OCI-LY7 (cell line): ENCODE data around the gene NMRAL1. TPM values are rescaled to one million over a fixed set of nuclear protein-coding genes. Genes with fewer than 3 reads are reported as not detected.
A peak's percentile ranks its signal among the peaks of the same experiment; 100 is the strongest.

Source experiments
- BruUV-seq: library from RNA; stranded (reverse); fragments of 400-500 nt; replicated peaks from 2 replicates; lab custom pipeline; 2021; lab: Mats Ljungman, UMichigan
- CTCF ChIA-PET: fragments of 300-600 bp; sonication (Branson Sonifier 250); formaldehyde crosslinking; loops from one replicate; lab custom pipeline; 2022; ENCODE audit warnings: antibody characterized with exemption; ENCODE audit not compliant: unreplicated experiment; lab: Charles Lee
- POLR2A ChIA-PET: fragments of 300-600 bp; sonication (Branson Sonifier 250); formaldehyde crosslinking; loops from one replicate; lab custom pipeline; 2022; ENCODE audit warnings: antibody characterized with exemption; lab: Charles Lee
- DNase-seq: peaks from one replicate; pipeline ENCODE4 v3.0.0-alpha.2; 2015; ENCODE audit warnings: low spot score
- H2AFZ ChIP-seq: fragments of 200-600 bp; sonication (generic), shearing (Covaris generic); 2 replicates; pipeline ENCODE4 v1.6.1; 2014; ENCODE audit warnings: mild to moderate bottlenecking, antibody characterized with exemption, low read length, moderate library complexity
- H3K27ac ChIP-seq: fragments of 200-600 bp; sonication (generic); 2 replicates; pipeline ENCODE4 v1.5.1; 2014; ENCODE audit warnings: mixed run types, low read depth, mild to moderate bottlenecking, moderate library complexity, low read length, inconsistent platforms; ENCODE audit not compliant: poor library complexity, severe bottlenecking
- H3K36me3 ChIP-seq: fragments of 200-600 bp; sonication (generic); 2 replicates; pipeline ENCODE4 v1.6.1; 2014; ENCODE audit warnings: mild to moderate bottlenecking, antibody characterized with exemption, low read length, moderate library complexity, mixed read lengths; ENCODE audit not compliant: insufficient read depth
- H3K4me1 ChIP-seq: fragments of 200-600 bp; sonication (generic); 2 replicates; pipeline ENCODE4 v1.5.1; 2014; ENCODE audit warnings: mild to moderate bottlenecking, low read length; ENCODE audit not compliant: insufficient read depth, poor library complexity, severe bottlenecking
- H3K4me2 ChIP-seq: fragments of 200-600 bp; sonication (generic); 2 replicates; pipeline ENCODE4 v1.6.1; 2014; ENCODE audit warnings: mild to moderate bottlenecking, low read length
- H3K4me3 ChIP-seq: fragments of 200-600 bp; sonication (generic); 2 replicates; pipeline ENCODE4 v1.5.1; 2014; ENCODE audit warnings: mild to moderate bottlenecking, low read depth, low read length; ENCODE audit not compliant: poor library complexity, severe bottlenecking
- H3K79me2 ChIP-seq: fragments of 200-600 bp; sonication (generic); 2 replicates; pipeline ENCODE4 v1.6.1; 2016; ENCODE audit warnings: low read depth, mild to moderate bottlenecking, low read length, moderate library complexity, mixed read lengths; ENCODE audit not compliant: insufficient read depth
- H3K9me2 ChIP-seq: fragments of 200-600 bp; sonication (generic); 2 replicates; pipeline ENCODE4 v1.6.1; 2016; ENCODE audit warnings: mild to moderate bottlenecking, low read length, mixed read lengths; ENCODE audit not compliant: insufficient read depth
- H3K9me3 ChIP-seq: fragments of 200-600 bp; sonication (generic); 2 replicates; pipeline ENCODE4 v1.6.1; 2014; ENCODE audit warnings: mild to moderate bottlenecking, mixed run types, low read length, mixed read lengths
- H4K20me1 ChIP-seq: fragments of 200-600 bp; sonication (generic); 2 replicates; pipeline ENCODE4 v1.6.1; 2014; ENCODE audit warnings: mild to moderate bottlenecking, antibody characterized with exemption, low read length, moderate library complexity, mixed read lengths; ENCODE audit not compliant: insufficient read depth
- CTCF ChIP-seq: fragments of 200-600 bp; sonication (generic); conservative IDR thresholded peaks from 2 replicates; pipeline ENCODE4 v1.5.1; 2014; ENCODE audit warnings: mild to moderate bottlenecking, antibody characterized with exemption, low read length, moderate library complexity, mixed read lengths
- EZH2phosphoT487 ChIP-seq: fragments of 200-600 bp; sonication (generic); IDR thresholded peaks from 2 replicates; pipeline ENCODE4 v1.6.1; 2018; ENCODE audit warnings: low read depth, borderline replicate concordance, mild to moderate bottlenecking, mixed run types, antibody characterized with exemption, low read length, moderate library complexity, mixed read lengths
- intact Hi-C: fragments of 100-400 bp; cut with micrococcal nuclease; formaldehyde crosslinking; loops from one replicate; pipeline ENCODE4 v1.10.0; 2022; ENCODE audit not compliant: unreplicated experiment
- total RNA-seq, 2 experiments: library from RNA; depleted of rRNA in 1 of 2; stranded (reverse); fragments of >200 nt in 1 of 2; shearing (Covaris generic) in 1 of 2; gene quantifications; 2 replicates each; pipeline ENCODE4 v1.2.3, GENCODE V29; 2014 to 2022

Gene NMRAL1
- total RNA-seq, 2 experiments from 2014 or later: 92.8 to 139 TPM

- peaks cover 8% of the 10 kb centered on the region for H4K20me1 ChIP-seq
- BruUV-seq: no TSS peak
- H3K27ac ChIP-seq: peak overlapping the region; percentile 75
- peak overlapping the region; percentile 99 for H3K4me2 ChIP-seq
- peaks cover 29% of the 10 kb centered on the region for H3K36me3 ChIP-seq
- no peak for TF ChIP-seq CTCF
- TF ChIP-seq EZH2phosphoT487: no peak
- no peaks in the 10 kb centered on the region for H3K9me3 ChIP-seq
- no peak overlapping the region for H2AFZ ChIP-seq
- no peaks in the 10 kb centered on the region for H3K9me2 ChIP-seq
- DNase-seq: peak; percentile 59
- H3K79me2 ChIP-seq: peaks cover 24% of the 10 kb centered on the region
- intact Hi-C loops: loop anchor here (10.0 kb wide), 1 partner anchor 200 kb away; the partner anchor contains the start of gene UBALD1
- peak overlapping the region; percentile 98 for H3K4me3 ChIP-seq
- peaks cover 30% of the 10 kb centered on the region for H3K4me1 ChIP-seq
- POLR2A ChIA-PET: interaction anchor here (0.5 kb wide), 1 partner anchor 400 kb away, joined by 3 read pairs; no protein-coding TSS in a partner anchor
- CTCF ChIA-PET: interaction anchor here (0.5 kb wide), 1 partner anchor 1369 kb away, joined by 3 read pairs; no protein-coding TSS in a partner anchor
Observed at GRCh38 chr16:4414187-4414917, 60.1 kb downstream of the NMRAL1 start.

- peaks cover 24% of the 10 kb centered on the region for H3K79me2 ChIP-seq
- no peak for DNase-seq
- no peak overlapping the region for H3K27ac ChIP-seq
- H4K20me1 ChIP-seq: peaks cover 8% of the 10 kb centered on the region
- no peak overlapping the region for H3K4me3 ChIP-seq
- no TSS peak for BruUV-seq
- H2AFZ ChIP-seq: no peak overlapping the region
- H3K4me1 ChIP-seq: peaks cover 30% of the 10 kb centered on the region
- TF ChIP-seq EZH2phosphoT487 (no peak), CTCF (no peak)
- H3K9me3 ChIP-seq: no peaks in the 10 kb centered on the region
- POLR2A ChIA-PET: interaction anchor here (0.6 kb wide), 1 partner anchor 17 kb away, joined by 3 read pairs; no protein-coding TSS in a partner anchor
- intact Hi-C loops: loop anchor here (10.0 kb wide), 1 partner anchor 202 kb away; the partner anchor contains the start of gene UBALD1
- H3K4me2 ChIP-seq: no peak overlapping the region
- peaks cover 42% of the 10 kb centered on the region for H3K36me3 ChIP-seq
- H3K9me2 ChIP-seq: no peaks in the 10 kb centered on the region
- CTCF ChIA-PET: interaction anchor here (1.2 kb wide), 1 partner anchor 10 kb away, joined by 7 read pairs; no protein-coding TSS in a partner anchor
Observed at GRCh38 chr16:4412854-4413253, 61.6 kb downstream of the NMRAL1 start.

- Histone ChIP-seq H3K36me3 (peaks cover 48% of the 10 kb centered on the region), H3K9me2 (no peaks in the 10 kb centered on the region), H4K20me1 (peaks cover 8% of the 10 kb centered on the region), H3K9me3 (no peaks in the 10 kb centered on the region), H3K79me2 (peaks cover 24% of the 10 kb centered on the region), H3K4me2 (no peak overlapping the region), H3K27ac (no peak overlapping the region), H3K4me3 (no peak overlapping the region), H2AFZ (no peak overlapping the region), H3K4me1 (peaks cover 26% of the 10 kb centered on the region)
- ChIA-PET POLR2A (no interaction called here), CTCF (no interaction called here)
- intact Hi-C loops: loop anchor here (10.0 kb wide), 1 partner anchor 203 kb away; the partner anchor contains the start of gene UBALD1
- no TSS peak for BruUV-seq
- TF ChIP-seq EZH2phosphoT487: no peak
- TF ChIP-seq CTCF: no peak
- no peak for DNase-seq
Observed at GRCh38 chr16:4412159-4412558, 62.3 kb downstream of the NMRAL1 start.
